ENCODE measurements around the gene ZNF506.
"Not testable (repeated sequence)": the region's sequence is repeated elsewhere in the genome, so short reads cannot be mapped to it uniquely, and the experiment has no call there.

ZNF506 gene

GRCh38 chr19:19744641-19745040, 76.9 kb downstream of the ZNF506 start:
- no peak for DNase-seq (ENCODE audit: low read depth)
- H3K4me3 ChIP-seq (ENCODE audit: low read depth, low read length), result no peak overlapping the region
- in situ Hi-C loops (cut with HindIII; ENCODE audit: low sequenced_read_pairs), result no loop called here
- TF ChIP-seq CTCF (IDR thresholded peaks at IDR 0.05; ENCODE audit: low read depth, low read length, missing control alignments), result no peak

DNA sequence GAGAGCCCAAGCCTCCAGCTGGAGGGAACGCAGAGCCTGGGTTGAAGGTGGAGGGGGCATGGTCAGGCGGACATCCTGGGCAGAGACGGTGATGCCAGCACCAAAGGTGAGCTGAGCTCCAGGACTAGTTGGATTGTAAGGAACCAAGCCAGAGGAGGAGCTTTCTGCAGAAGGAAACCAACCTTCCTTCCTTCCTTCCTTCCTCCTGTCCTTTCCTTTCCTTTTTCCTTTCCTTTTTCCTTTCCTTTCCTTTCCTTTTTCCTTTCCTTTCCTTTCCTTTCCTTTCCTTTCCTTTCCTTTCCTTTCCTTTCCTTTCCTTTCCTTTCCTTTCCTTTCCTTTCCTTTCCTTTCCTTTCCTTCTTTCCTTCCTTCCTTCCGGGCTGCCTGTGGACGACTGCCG, 77.6 kb downstream of the ZNF506 start:
- in situ Hi-C loops (cut with HindIII; ENCODE audit: low sequenced_read_pairs); H3K4me3 ChIP-seq (ENCODE audit: low read depth, low read length): not testable (repeated sequence)

DNA sequence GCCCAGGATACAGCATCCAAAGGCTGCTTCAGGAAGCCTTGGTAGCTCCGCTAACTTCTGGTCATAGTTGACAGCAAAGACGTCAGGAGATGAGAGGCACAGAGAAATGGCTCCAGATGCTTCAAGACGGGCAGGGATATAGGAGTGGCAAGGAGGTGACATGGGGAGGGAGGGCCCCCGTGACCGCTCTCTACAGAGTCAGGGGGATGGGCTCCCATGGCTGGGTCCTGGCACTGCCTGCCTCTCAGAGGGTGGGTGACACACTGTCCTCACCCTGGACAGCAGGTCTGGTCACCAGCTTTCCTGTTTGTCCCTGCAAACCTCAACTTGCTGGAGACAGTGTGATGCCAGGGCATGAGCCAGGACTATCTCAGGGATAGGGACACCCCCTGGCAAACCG, 78.4 kb downstream of the ZNF506 start:
- DNase-seq (ENCODE audit: low read depth), result no peak
- H3K4me3 ChIP-seq (ENCODE audit: low read depth, low read length), result no peak overlapping the region
- in situ Hi-C loops (cut with HindIII; ENCODE audit: low sequenced_read_pairs), result no loop called here
- no peak for TF ChIP-seq CTCF (IDR thresholded peaks at IDR 0.05; ENCODE audit: low read depth, low read length, missing control alignments)

More for the DNA sequence above, 77.6 kb downstream of the ZNF506 start:
- not testable (repeated sequence) for DNase-seq (ENCODE audit: low read depth)

DNA sequence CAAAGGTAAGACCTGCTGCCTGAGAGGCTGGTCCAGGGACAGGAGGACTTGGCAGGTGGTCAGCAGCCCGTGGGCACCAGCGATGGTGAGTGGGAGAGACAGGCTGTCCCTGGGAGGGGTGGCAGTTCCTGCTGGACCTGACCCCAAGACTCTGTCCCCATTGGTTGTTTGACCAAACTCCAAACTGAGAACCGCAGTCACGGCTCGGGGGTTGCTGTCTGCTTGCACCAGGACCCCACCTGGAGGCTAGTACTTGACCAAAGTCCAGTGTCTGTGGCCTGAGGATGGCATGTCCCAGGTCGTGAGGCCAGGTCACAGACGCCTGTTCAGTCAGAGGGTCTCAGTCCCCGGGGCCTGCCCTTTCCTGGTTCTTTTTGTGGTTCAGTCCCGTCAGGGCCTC, 78.8 kb downstream of the ZNF506 start:
- no peak for TF ChIP-seq CTCF (IDR thresholded peaks at IDR 0.05; ENCODE audit: low read depth, low read length, missing control alignments)
- in situ Hi-C loops (cut with HindIII; ENCODE audit: low sequenced_read_pairs), result no loop called here
- H3K4me3 ChIP-seq (ENCODE audit: low read depth, low read length), result no peak overlapping the region
- no peak for DNase-seq (ENCODE audit: low read depth)
